Subcutaneous abdominal adipose tissue (tissue), 5 donors: ENCODE results near the gene SLC14A1.
A peak's percentile ranks its signal among the peaks of the same experiment; 100 is the strongest.

Source experiments
- H3K27ac ChIP-seq: one replicate; pipeline ENCODE4 v1.7.0; 2013; ENCODE audit warnings: low read depth, mild to moderate bottlenecking, inconsistent platforms, low read length, moderate library complexity
- H3K27me3 ChIP-seq, 5 donors: one replicate each; pipeline ENCODE4 v1.7.0; 2013; ENCODE audit warnings: low read length in 5 of 5, inconsistent platforms in 1 of 5; ENCODE audit not compliant: control insufficient read depth in 5 of 5, insufficient read depth in 4 of 5
- H3K36me3 ChIP-seq, 5 donors: one replicate each; pipeline ENCODE4 v1.7.0; 2013; ENCODE audit warnings: low read length in 5 of 5; ENCODE audit not compliant: control insufficient read depth in 5 of 5, insufficient read depth in 5 of 5
- H3K4me1 ChIP-seq, 5 donors: one replicate each; pipeline ENCODE4 v1.7.0; 2013; ENCODE audit warnings: low read length in 5 of 5, mild to moderate bottlenecking in 3 of 5, moderate library complexity in 1 of 5; ENCODE audit not compliant: control insufficient read depth in 5 of 5, insufficient read depth in 5 of 5
- H3K4me3 ChIP-seq, 5 donors: one replicate each; pipeline ENCODE4 v1.7.0; 2013; ENCODE audit warnings: low read length in 5 of 5, low read depth in 1 of 5
- H3K9ac ChIP-seq, 5 donors: one replicate each; pipeline ENCODE4 v1.7.0; 2013; ENCODE audit warnings: low read length in 5 of 5, mild to moderate bottlenecking in 4 of 5, moderate library complexity in 3 of 5
- H3K9me3 ChIP-seq, 5 donors: one replicate each; pipeline ENCODE4 v1.7.0; 2013; ENCODE audit warnings: low read length in 5 of 5; ENCODE audit not compliant: control insufficient read depth in 5 of 5
- donor health status: healthy.
- donor health status: healthy.
- donor health status: healthy.
- donor health status: healthy.
- donor health status: healthy.

The SLC14A1 gene

DNA sequence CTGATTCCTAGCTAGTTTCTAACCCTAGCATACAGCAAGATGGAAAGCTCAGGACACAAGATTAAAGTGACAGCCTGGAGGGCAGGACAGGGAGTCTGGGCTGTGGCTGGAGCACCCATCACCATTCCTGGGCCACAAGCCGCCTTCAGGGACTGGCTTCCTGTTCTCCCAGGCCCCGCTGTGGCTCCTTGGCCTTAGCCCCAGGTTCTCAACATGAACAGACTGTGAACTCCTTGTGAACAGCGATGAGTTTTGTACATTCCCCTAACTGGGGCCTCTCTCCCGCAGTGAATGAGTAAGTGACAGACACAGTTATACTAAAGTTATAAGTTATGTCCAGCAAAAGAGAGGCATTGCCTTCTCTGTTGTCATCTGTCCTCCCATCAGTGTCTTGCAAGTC lies 35.9 kb upstream of the SLC14A1 start:
- H3K4me3 ChIP-seq, result no peak overlapping the region
- no peaks in the 10 kb centered on the region for H3K27me3 ChIP-seq
- H3K27ac ChIP-seq, result no peak overlapping the region
- H3K36me3 ChIP-seq, result no peaks in the 10 kb centered on the region
- H3K9me3 ChIP-seq, result no peaks in the 10 kb centered on the region
- H3K4me1 ChIP-seq, result peaks cover 0 to 23% (median 14%) of the 10 kb centered on the region in 5 donors
- no peak overlapping the region for H3K9ac ChIP-seq

DNA sequence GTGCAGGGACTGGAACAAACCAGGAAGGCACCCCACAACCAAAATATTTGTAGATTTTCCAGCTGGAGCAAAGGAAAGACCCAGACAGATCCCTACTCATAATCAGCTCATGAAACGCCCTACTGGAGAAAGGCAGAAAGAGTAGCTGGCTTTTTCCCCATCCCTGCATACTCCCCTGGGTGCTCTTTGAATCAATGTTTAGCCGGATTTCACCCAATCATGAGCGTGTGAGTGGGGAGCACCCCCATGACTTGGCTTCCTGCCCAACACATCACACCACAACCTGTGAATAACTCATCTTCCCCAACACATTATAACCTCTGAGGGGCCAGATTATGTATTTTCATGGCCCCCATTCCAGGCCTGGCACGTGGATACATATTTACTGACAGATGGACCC lies 35.1 kb upstream of the SLC14A1 start:
- Histone ChIP-seq H3K36me3 (no peaks in the 10 kb centered on the region), H3K4me1 (peaks cover 0 to 23% (median 14%) of the 10 kb centered on the region in 5 donors), H3K27me3 (no peaks in the 10 kb centered on the region), H3K9ac (no peak overlapping the region), H3K27ac (no peak overlapping the region), H3K4me3 (no peak overlapping the region), H3K9me3 (no peaks in the 10 kb centered on the region)

DNA sequence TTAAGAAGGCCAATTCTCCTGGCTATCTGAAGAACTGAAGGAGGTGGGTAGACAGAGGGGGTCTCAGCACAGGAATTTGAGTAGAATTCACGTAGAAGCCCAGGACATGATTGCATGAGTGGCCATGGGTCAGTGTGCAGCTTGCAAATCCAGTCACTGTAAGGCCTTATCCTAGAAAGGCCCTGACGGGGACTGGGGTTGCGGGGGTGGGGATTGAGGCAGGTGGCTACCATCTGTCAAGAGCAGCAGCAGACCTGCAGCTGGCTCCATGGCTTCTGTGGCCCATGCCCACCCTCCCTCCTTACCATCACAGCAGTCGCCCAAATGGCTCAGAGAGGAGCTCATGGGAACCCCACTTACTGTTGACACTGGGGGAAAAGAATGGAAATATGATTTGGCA lies 34.6 kb upstream of the SLC14A1 start:
- H3K9ac ChIP-seq, result no peak overlapping the region
- H3K36me3 ChIP-seq, result no peaks in the 10 kb centered on the region

DNA sequence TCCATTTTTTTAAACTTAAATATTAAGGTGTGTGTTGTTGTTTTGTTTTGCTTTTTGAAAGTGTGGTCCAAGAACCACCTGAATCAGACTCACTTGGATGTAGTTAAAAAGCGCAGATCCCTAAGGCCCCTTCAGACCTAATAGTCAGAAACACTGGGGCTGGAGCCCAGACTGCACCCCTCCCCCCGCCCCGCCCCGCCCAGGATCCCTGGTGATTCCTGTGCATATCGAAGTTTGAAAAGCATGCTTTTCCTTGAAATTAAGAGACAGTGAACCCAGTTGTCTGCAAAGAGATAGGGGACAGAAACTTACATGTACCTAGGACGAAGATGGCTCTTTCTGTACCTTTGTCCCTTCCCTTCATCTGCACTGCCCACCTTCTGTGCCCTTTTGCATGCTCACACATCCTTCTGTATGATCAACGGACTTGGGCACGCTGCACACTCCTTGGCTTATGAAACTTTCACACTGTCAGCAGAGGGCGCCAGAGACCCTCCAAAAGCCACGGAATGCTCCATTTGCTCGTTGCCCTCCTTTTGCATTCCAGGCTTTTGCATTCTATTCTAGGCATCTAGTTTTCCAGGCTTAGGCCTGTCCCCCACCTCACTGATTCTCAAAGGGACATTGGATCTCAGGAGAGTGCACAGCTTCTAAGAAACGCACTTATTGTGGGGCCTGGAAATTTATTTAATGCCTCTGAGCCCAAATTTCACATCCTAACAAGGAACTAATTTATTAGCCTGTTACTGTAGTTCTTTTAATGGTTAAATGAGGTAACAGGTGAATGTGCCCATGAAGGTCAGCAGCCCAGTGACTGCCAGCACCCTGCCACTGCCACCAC lies 32.8 kb upstream of the SLC14A1 start:
- Histone ChIP-seq H3K36me3 (no peaks in the 10 kb centered on the region), H3K9ac (no peak overlapping the region), H3K4me1 (peaks cover 0 to 23% (median 14%) of the 10 kb centered on the region in 5 donors), H3K27me3 (no peaks in the 10 kb centered on the region), H3K27ac (no peak overlapping the region), H3K4me3 (no peak overlapping the region), H3K9me3 (no peaks in the 10 kb centered on the region)

More for the DNA sequence above, 34.6 kb upstream of the SLC14A1 start:
- no peaks in the 10 kb centered on the region for H3K9me3 ChIP-seq
- H3K4me1 ChIP-seq, result peaks cover 0 to 23% (median 14%) of the 10 kb centered on the region in 5 donors
- H3K27me3 ChIP-seq, result no peaks in the 10 kb centered on the region
- H3K27ac ChIP-seq, result no peak overlapping the region
- H3K4me3 ChIP-seq, result no peak overlapping the region

DNA sequence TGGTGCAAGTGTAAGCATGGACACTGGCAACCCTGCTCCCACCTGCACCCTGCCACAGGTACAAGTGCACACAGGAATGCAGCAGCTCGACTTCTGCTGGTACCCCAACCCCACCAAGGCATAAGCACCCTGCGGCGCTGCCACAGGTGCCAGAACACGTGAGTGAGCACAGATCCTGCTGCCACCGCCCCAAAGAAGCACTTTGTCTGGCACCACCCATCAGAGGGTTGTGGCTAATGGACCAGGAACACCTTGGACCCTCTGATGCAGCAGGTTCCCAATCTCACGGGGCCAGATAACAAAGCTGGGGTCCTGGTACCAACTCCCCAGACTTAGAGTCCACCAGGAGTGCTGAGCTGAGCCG lies 32.2 kb upstream of the SLC14A1 start:
- Histone ChIP-seq H3K4me3 (no peak overlapping the region), H3K36me3 (no peaks in the 10 kb centered on the region), H3K9me3 (no peaks in the 10 kb centered on the region), H3K27me3 (no peaks in the 10 kb centered on the region), H3K27ac (no peak overlapping the region), H3K9ac (no peak overlapping the region), H3K4me1 (peaks cover 0 to 21% (median 14%) of the 10 kb centered on the region in 5 donors)

DNA sequence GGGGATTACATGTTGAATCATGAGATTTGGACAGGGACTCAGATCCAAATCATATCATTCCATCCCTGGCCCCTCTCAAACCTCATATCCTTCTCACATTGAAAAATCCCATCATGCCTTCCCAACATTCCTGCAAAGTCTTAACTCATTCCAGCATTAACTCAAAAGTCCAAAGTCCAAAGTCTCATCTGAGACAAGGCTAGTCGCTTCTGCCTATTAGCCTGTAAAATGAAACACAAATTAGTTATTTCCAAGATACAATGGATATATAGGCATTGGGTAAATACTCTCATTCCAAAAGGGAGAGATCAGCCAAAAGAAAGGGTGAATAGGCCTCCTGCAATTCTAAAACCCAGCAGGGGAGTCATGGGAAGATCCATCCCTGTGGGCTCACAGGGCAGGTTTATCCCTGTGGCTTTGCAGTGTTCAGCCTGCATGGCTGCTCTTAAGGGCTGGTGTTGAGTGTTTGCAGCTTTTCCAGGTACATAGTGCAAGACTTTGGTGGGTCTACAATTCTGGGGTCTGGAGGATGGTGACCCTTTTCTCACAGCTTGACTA lies 21.2 kb upstream of the SLC14A1 start:
- no peaks in the 10 kb centered on the region for H3K27me3 ChIP-seq
- H3K9me3 ChIP-seq, result peaks cover 0 to 9% (median 5%) of the 10 kb centered on the region in 5 donors
- H3K4me3 ChIP-seq, result no peak overlapping the region
- no peaks in the 10 kb centered on the region for H3K36me3 ChIP-seq
- H3K9ac ChIP-seq, result no peak overlapping the region
- H3K27ac ChIP-seq, result no peak overlapping the region
- H3K4me1 ChIP-seq, result no peaks in the 10 kb centered on the region

DNA sequence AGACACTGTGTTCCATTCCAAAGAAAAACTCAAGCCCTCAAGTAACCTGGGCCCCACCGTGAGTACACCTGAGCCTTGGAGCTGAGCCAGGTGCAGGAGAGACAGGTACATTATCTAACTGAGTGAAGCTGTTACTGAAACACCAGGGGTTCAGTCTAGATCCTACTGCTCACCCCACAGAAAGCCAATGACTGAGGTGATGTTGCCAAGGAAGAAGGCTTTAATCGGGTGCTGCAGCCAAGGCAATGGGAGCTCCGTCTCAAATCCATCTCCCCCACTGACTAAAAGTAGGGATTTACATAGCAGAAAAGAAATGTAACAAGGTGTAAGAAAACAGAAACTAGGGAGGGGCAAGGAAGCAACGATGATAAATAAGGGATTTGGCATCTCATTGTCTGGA lies 15.2 kb upstream of the SLC14A1 start:
- H3K4me3 ChIP-seq, result peak overlapping the region in 1 of 5 donors; percentile 13

DNA sequence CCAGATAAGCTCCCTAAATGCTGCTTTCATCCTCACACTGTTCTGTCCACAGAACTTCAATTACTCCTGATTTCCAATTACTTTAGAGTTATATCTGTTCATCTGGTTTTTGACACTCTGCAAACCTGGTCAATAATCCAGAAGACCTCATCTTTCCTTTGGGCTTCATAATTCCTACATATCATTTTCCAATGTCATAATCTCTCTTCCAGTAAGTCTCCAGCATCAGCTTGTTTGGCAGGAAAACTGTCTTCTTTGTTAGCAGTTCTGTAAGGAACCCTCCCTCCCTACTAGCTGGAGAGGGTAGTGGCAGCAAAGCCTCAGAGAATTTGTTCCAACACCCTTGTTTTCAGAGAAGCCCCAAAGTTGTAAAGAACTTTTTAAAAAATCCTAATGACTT lies 11.9 kb upstream of the SLC14A1 start:
- Histone ChIP-seq H3K4me1 (no peaks in the 10 kb centered on the region), H3K9me3 (peaks cover 0 to 21% (median 19%) of the 10 kb centered on the region in 5 donors), H3K9ac (no peak overlapping the region), H3K27me3 (no peaks in the 10 kb centered on the region), H3K27ac (no peak overlapping the region), H3K4me3 (no peak overlapping the region), H3K36me3 (no peaks in the 10 kb centered on the region)

More for the DNA sequence above, 15.2 kb upstream of the SLC14A1 start:
- Histone ChIP-seq H3K36me3 (no peaks in the 10 kb centered on the region), H3K27me3 (no peaks in the 10 kb centered on the region), H3K9ac (no peak overlapping the region), H3K9me3 (peaks cover 0 to 21% (median 19%) of the 10 kb centered on the region in 5 donors), H3K4me1 (no peaks in the 10 kb centered on the region), H3K27ac (no peak overlapping the region)

DNA sequence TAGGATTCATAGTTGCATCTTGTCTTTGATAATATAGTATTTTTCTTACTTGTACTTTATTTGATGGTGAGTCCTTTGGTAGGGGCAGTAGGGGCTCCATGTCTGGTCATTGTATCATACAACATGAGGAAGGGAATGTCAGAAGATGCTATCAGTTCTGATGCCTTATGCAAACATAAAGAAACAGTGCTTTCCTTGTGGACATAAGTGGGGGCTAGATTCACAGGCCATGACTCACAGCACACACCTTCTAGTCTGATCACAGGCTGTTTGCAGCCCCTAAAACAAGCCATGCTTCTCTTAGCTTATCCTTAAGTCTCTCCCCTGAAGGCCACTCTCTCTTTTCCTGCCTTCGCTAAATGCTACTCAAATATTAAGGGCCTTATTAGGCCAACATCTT lies 10.7 kb upstream of the SLC14A1 start:
- no peaks in the 10 kb centered on the region for H3K36me3 ChIP-seq
- no peak overlapping the region for H3K9ac ChIP-seq
- no peak overlapping the region for H3K27ac ChIP-seq
- no peak overlapping the region for H3K4me3 ChIP-seq
- peaks cover 0 to 19% (median 14%) of the 10 kb centered on the region in 5 donors for H3K9me3 ChIP-seq
- H3K4me1 ChIP-seq, result no peaks in the 10 kb centered on the region
- no peaks in the 10 kb centered on the region for H3K27me3 ChIP-seq

DNA sequence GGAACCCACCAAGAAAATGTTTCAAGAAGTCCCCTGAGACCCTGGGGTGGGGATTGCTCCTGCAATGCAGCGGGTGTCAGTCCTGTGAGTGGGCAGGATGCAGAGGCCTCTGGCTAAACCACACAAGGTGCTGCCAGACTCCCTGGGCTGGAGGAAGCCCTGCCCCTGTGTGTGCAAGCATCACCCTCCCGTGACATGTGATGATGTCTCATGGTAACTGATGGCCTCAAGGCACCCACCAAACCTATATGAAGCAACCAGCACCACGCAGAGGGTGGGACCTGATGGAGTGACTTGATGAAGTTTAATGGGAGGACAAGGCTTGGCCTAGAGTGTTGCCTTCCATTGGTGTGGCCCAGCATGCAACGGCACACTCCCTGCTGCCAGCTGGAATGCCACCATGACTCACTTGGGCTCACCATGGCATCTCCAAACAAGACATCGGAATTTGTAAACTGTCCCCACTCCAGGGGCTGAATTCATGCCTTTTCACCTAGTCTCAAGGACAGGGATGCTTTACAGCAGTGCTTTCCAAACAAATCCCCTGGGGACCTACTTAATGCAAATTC lies 8.7 kb upstream of the SLC14A1 start:
- Histone ChIP-seq H3K36me3 (no peaks in the 10 kb centered on the region), H3K4me1 (no peaks in the 10 kb centered on the region), H3K9ac (no peak overlapping the region), H3K4me3 (no peak overlapping the region), H3K27ac (no peak overlapping the region), H3K9me3 (peaks cover 0 to 3% (median 0%) of the 10 kb centered on the region in 5 donors), H3K27me3 (peaks cover 0 to 2% (median 0%) of the 10 kb centered on the region in 5 donors)
